Measurements from ENCODE around the gene SLC35F3.

DNA sequence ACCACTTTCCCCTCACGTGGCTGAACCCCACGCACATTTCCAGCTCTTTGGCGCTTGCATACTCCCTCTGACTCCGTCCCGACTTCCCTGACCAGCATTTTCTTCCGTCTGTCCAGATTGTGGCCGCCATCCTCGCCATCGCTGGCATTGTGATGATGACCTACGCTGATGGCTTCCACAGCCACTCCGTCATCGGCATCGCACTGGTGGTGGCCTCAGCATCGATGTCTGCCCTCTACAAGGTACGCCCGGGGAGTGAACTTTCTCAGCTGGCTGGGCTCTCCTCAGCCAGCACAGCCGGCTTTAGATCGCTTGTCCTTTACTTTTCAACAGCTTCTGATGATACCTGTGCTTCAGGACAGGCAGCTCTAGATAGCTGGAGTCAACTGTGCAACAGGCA lies 412.0 kb downstream of the SLC35F3 start:
- TF ChIP-seq, protein P1, sequence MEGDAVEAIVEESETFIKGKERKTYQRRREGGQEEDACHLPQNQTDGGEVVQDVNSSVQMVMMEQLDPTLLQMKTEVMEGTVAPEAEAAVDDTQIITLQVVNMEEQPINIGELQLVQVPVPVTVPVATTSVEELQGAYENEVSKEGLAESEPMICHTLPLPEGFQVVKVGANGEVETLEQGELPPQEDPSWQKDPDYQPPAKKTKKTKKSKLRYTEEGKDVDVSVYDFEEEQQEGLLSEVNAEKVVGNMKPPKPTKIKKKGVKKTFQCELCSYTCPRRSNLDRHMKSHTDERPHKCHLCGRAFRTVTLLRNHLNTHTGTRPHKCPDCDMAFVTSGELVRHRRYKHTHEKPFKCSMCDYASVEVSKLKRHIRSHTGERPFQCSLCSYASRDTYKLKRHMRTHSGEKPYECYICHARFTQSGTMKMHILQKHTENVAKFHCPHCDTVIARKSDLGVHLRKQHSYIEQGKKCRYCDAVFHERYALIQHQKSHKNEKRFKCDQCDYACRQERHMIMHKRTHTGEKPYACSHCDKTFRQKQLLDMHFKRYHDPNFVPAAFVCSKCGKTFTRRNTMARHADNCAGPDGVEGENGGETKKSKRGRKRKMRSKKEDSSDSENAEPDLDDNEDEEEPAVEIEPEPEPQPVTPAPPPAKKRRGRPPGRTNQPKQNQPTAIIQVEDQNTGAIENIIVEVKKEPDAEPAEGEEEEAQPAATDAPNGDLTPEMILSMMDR (optimal IDR thresholded peaks at IDR 0.05 in 1 of 3, IDR thresholded peaks at IDR 0.05 in 1 of 3, conservative IDR thresholded peaks at IDR 0.05 in 1 of 3; ENCODE audit: extremely low read depth in 1 of 3, insufficient read depth in 2 of 3, low read length in 3 of 3), result no peak
- TF ChIP-seq EZH2 (IDR thresholded peaks at IDR 0.05; ENCODE audit: low read length), result no peak
